IMR-90 (cell line): ENCODE results near the gene COL25A1.

ENCODE experiments used
- CTCF ChIP-seq: conservative IDR thresholded peaks from 2 replicates; pipeline ENCODE4 v1.5.1; 2012; ENCODE audit warnings: mild to moderate bottlenecking, low read depth, low read length, improper control_type of control experiment
- MAFK ChIP-seq: IDR thresholded peaks from 2 replicates; pipeline ENCODE4 v1.6.1; 2012; ENCODE audit warnings: low read depth, low read length, improper control_type of control experiment
- MAZ ChIP-seq: IDR thresholded peaks from 2 replicates; pipeline ENCODE4 v1.6.1; 2012; ENCODE audit warnings: low read depth, mild to moderate bottlenecking, low read length, improper control_type of control experiment, moderate library complexity, borderline replicate concordance
- POLR2A ChIP-seq: IDR thresholded peaks from 2 replicates; pipeline ENCODE4 v1.6.1; 2012; ENCODE audit warnings: mild to moderate bottlenecking, low read depth, low read length
- RAD21 ChIP-seq: IDR thresholded peaks from 2 replicates; pipeline ENCODE4 v1.6.1; 2012; ENCODE audit warnings: low read length, improper control_type of control experiment
- SMC3 ChIP-seq: fragments of 150-350 bp; IDR thresholded peaks from 2 replicates; pipeline ENCODE4 v1.6.1; 2016; ENCODE audit warnings: low read depth, mild to moderate bottlenecking, antibody characterized with exemption, low read length, moderate library complexity
- USF2 ChIP-seq: fragments of 150-350 bp; IDR thresholded peaks from 2 replicates; pipeline ENCODE4 v1.6.1; 2017; ENCODE audit warnings: mild to moderate bottlenecking, antibody characterized with exemption, low read length, low read depth

- TF ChIP-seq CTCF = peak; percentile 62
- TF ChIP-seq USF2 = no peak
- TF ChIP-seq MAFK = no peak
- no peak for TF ChIP-seq POLR2A
- TF ChIP-seq RAD21 = peak; percentile 71
- TF ChIP-seq MAZ = no peak
- TF ChIP-seq SMC3 = peak; percentile 51
These were observed 469.4 kb downstream of the COL25A1 start for GRCh38 chr4:108833046-108833445.
